ENCODE results near the gene CLDN19. TPM values are rescaled to one million over a fixed set of nuclear protein-coding genes. Genes with fewer than 3 reads are reported as not detected.
A peak's percentile ranks its signal among the peaks of the same experiment; 100 is the strongest.

CLDN19 gene
- total RNA-seq, 1 experiment from 2014 or later: not detected

- DNase-seq (ENCODE audit: unreplicated experiment): no peak
- ChIA-PET CTCF (interaction anchor here (0.6 to 1.5 kb wide), 4 partner anchors 21 to 294 kb away, joined by 3 to 4 read pairs (median 3); no protein-coding TSS in a partner anchor), POLR2A (interaction anchor here (0.6 to 5.7 kb wide), 3 partner anchors 12 to 37 kb away, joined by 3 to 32 read pairs (median 6); partner anchors contain the start of genes C1orf50, ERMAP, P3H1 and SVBP)
- Mint-ChIP-seq H3K4me3 (ENCODE audit: unreplicated experiment) (no peak overlapping the region), H3K27me3 (ENCODE audit: insufficient read depth, unreplicated experiment) (no peaks in the 10 kb centered on the region), H3K27ac (ENCODE audit: low read depth, unreplicated experiment) (no peak overlapping the region), H3K9me3 (ENCODE audit: unreplicated experiment) (no peaks in the 10 kb centered on the region), H3K4me1 (ENCODE audit: insufficient read depth, unreplicated experiment) (peaks cover 10% of the 10 kb centered on the region), H3K36me3 (ENCODE audit: insufficient read depth, unreplicated experiment) (peaks cover 69% of the 10 kb centered on the region)
- BruUV-seq (replicated peaks): no TSS peak
- TF ChIP-seq CTCF (IDR thresholded peaks at IDR 0.05; ENCODE audit: unreplicated experiment): no peak
- intact Hi-C loops (cut with micrococcal nuclease): no loop called here
Observed at GRCh38 chr1:42779725-42780124, 39.7 kb upstream of the CLDN19 start.

- no TSS peak for BruUV-seq (replicated peaks)
- POLR2A ChIA-PET: interaction anchor here (5.7 kb wide), 1 partner anchor 10 kb away, joined by 32 read pairs; the partner anchor contains the start of genes C1orf50 and P3H1
- CTCF ChIA-PET: interaction anchor here (0.6 to 1.8 kb wide), 16 partner anchors 10 to 297 kb away, joined by 3 to 7 read pairs (median 4); partner anchors contain the start of genes C1orf50 and P3H1
- peak; percentile 61 for TF ChIP-seq CTCF (IDR thresholded peaks at IDR 0.05; ENCODE audit: unreplicated experiment)
- Mint-ChIP-seq H3K4me3 (ENCODE audit: unreplicated experiment) (no peak overlapping the region), H3K9me3 (ENCODE audit: unreplicated experiment) (no peaks in the 10 kb centered on the region), H3K27me3 (ENCODE audit: insufficient read depth, unreplicated experiment) (no peaks in the 10 kb centered on the region), H3K36me3 (ENCODE audit: insufficient read depth, unreplicated experiment) (peaks cover 67% of the 10 kb centered on the region), H3K4me1 (ENCODE audit: insufficient read depth, unreplicated experiment) (no peaks in the 10 kb centered on the region), H3K27ac (ENCODE audit: low read depth, unreplicated experiment) (no peak overlapping the region)
- peak; percentile 58 for DNase-seq (ENCODE audit: unreplicated experiment)
- intact Hi-C loops (cut with micrococcal nuclease): loop anchor here (1.0 kb wide), 2 partner anchors 135 to 295 kb away; no protein-coding TSS in a partner anchor
Observed at GRCh38 chr1:42777852-42778251, 37.8 kb upstream of the CLDN19 start.

GRCh38 chr1:42776502-42776901 is 36.5 kb upstream of the CLDN19 start:
- Mint-ChIP-seq H3K27ac (ENCODE audit: low read depth, unreplicated experiment) (no peak overlapping the region), H3K36me3 (ENCODE audit: insufficient read depth, unreplicated experiment) (peaks cover 61% of the 10 kb centered on the region), H3K27me3 (ENCODE audit: insufficient read depth, unreplicated experiment) (no peaks in the 10 kb centered on the region), H3K4me3 (ENCODE audit: unreplicated experiment) (no peak overlapping the region), H3K9me3 (ENCODE audit: unreplicated experiment) (no peaks in the 10 kb centered on the region), H3K4me1 (ENCODE audit: insufficient read depth, unreplicated experiment) (no peaks in the 10 kb centered on the region)
- intact Hi-C loops (cut with micrococcal nuclease): no loop called here
- POLR2A ChIA-PET: interaction anchor here (0.7 to 5.7 kb wide), 2 partner anchors 9 to 19 kb away, joined by 3 to 32 read pairs; partner anchors contain the start of genes C1orf50 and P3H1
- no peak for DNase-seq (ENCODE audit: unreplicated experiment)
- CTCF ChIA-PET: interaction anchor here (1.1 to 1.7 kb wide), 5 partner anchors 10 to 297 kb away, joined by 4 to 7 read pairs (median 5); partner anchors contain the start of genes C1orf50 and P3H1
- no TSS peak for BruUV-seq (replicated peaks)
- no peak for TF ChIP-seq CTCF (IDR thresholded peaks at IDR 0.05; ENCODE audit: unreplicated experiment)

GRCh38 chr1:42774928-42775526 is 35.0 kb upstream of the CLDN19 start:
- H3K27ac Mint-ChIP-seq (ENCODE audit: low read depth, unreplicated experiment): no peak overlapping the region
- no peaks in the 10 kb centered on the region for H3K27me3 Mint-ChIP-seq (ENCODE audit: insufficient read depth, unreplicated experiment)
- no peak overlapping the region for H3K4me3 Mint-ChIP-seq (ENCODE audit: unreplicated experiment)
- no TSS peak for BruUV-seq (replicated peaks)
- POLR2A ChIA-PET: interaction anchor here (2.2 to 5.7 kb wide), 2 partner anchors 8 to 9 kb away, joined by 9 to 32 read pairs; partner anchors contain the start of genes C1orf50, P3H1 and TMEM269
- intact Hi-C loops (cut with micrococcal nuclease): no loop called here
- H3K9me3 Mint-ChIP-seq (ENCODE audit: unreplicated experiment): no peaks in the 10 kb centered on the region
- H3K36me3 Mint-ChIP-seq (ENCODE audit: insufficient read depth, unreplicated experiment): peaks cover 56% of the 10 kb centered on the region
- DNase-seq (ENCODE audit: unreplicated experiment): no peak
- no peak for TF ChIP-seq CTCF (IDR thresholded peaks at IDR 0.05; ENCODE audit: unreplicated experiment)
- CTCF ChIA-PET: interaction anchor here (0.9 kb wide), 1 partner anchor 299 kb away, joined by 3 read pairs; no protein-coding TSS in a partner anchor
- H3K4me1 Mint-ChIP-seq (ENCODE audit: insufficient read depth, unreplicated experiment): peaks cover 6% of the 10 kb centered on the region

All from MCF 10A (cell line).